Measurements from ENCODE around the gene PCBD2. TPM values are rescaled to one million over a fixed set of nuclear protein-coding genes. Genes with fewer than 3 reads are reported as not detected.

PCBD2 gene
- total RNA-seq, 2 experiments from 2014 or later, result 11.3 to 14.4 TPM

DNA sequence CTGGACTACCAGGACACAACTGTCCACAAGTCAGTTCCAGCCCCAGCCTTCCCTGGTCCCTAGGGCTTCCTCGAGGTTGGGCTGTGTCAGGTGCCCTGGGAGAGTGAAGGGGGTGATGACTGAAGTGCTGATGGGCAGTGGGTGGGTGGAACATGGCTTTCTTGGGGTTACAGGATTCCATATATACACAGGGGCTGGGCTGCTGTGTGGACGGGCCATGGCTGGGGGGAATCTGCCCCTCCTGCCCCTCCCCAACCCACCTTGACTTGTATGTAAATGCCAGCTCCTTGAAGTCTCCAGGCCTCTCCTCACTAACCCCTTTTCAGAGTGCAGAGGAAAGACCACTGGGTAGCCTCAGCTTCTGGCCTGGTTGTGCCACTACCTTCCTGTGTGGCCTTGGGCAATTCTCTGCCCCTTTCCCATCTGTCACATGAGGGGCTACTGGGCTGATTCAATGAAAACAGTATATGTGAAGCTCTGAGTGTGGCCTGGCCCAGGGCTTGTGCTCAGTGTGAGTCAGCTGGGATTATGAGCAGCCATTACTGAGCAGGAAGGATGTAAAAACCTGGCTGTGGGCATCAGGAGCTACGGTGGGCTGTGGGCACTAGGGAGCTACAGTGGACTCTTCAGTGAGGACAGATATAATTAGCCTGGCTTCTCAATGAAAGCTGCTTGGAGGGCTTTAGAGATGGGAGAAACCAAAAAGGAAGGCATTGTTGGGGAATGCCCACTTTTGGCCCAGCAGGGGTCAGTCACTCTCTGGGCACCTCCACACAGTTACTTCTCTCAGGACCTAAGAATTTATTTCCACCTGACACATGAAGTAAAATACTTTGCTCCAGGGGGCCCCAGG is 105.8 kb downstream of the PCBD2 start:
- no peak for DNase-seq
- Mint-ChIP-seq H3K4me3 (no peak overlapping the region), H3K27ac (no peak overlapping the region), H3K27me3 (ENCODE audit: low read depth) (no peaks in the 10 kb centered on the region), H3K4me1 (ENCODE audit: low read depth) (no peaks in the 10 kb centered on the region), H3K36me3 (ENCODE audit: low read depth) (no peaks in the 10 kb centered on the region), H3K9me3 (ENCODE audit: insufficient read depth) (no peaks in the 10 kb centered on the region)
- POLR2A ChIA-PET, result no interaction called here
- CTCF ChIA-PET, result no interaction called here
- no peak for ATAC-seq

DNA sequence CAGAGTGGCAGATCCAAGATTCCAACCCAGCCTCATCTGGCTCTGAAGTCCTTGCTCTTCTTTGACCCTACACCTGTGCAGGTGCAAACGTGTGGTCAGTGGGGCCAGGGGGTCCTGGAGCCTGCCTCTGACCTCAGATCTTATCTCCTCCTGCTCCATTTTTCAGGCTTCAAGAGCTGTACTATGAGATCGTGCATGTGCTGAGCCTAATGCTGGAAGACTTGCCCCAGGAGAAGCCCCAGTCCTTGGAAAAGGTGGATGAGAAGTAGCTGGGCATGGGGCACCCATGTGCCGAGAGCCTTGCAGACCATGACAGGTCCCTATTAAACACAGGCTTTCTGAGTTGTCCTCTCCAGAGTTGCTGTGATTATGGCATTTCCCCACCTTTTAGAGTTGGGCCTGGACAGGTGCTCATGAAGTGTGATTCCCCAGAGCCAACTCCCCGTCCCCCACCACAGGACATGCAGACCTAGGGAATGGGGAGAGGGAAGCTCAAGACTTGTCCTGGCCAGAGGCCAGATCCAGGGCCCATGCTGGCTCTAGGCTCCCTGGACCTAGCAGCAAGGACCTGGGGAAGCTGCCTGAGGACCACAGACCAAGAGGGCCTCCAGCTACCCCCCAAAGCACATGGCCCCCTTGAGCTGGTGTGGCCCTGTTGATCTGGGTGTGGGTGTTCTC is 106.6 kb downstream of the PCBD2 start:
- H3K36me3 Mint-ChIP-seq (ENCODE audit: low read depth), result no peaks in the 10 kb centered on the region
- H3K27ac Mint-ChIP-seq, result no peak overlapping the region
- ATAC-seq (no peak), DNase-seq (no peak)
- no peaks in the 10 kb centered on the region for H3K27me3 Mint-ChIP-seq (ENCODE audit: low read depth)
- H3K4me1 Mint-ChIP-seq (ENCODE audit: low read depth), result no peaks in the 10 kb centered on the region
- POLR2A ChIA-PET, result no interaction called here
- CTCF ChIA-PET, result no interaction called here
- H3K4me3 Mint-ChIP-seq, result no peak overlapping the region
- no peaks in the 10 kb centered on the region for H3K9me3 Mint-ChIP-seq (ENCODE audit: insufficient read depth)

DNA sequence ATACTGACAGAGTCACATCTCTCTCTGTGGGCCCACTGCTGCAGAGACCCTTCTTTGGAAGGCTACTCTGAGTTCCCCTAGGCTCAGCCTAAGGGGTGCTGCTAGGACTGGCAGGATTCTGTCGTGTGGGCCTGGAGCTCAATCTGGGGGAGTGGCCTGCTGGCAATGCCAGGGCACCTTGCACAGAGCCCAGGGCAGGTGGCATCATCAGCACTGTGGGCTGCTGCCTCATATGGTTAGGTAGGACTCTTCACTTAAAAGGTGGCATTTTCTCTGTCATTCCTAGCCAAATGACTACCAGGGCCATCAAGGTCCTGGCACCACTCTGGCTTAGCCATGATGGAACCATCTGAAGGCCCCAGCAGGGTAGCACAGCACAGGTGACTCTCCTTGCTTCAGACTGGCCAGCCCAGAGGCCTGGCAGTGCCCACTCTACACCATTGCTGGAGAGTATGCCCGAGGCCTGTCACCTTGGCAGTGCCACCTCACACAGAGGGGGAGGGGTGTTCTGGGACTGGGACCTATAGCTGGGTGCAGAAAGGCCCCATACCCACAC is 107.2 kb downstream of the PCBD2 start:
- H3K4me3 Mint-ChIP-seq, result no peak overlapping the region
- ChIA-PET CTCF (no interaction called here), POLR2A (no interaction called here)

More for the DNA sequence above, 107.2 kb downstream of the PCBD2 start:
- H3K27me3 Mint-ChIP-seq (ENCODE audit: low read depth), result no peaks in the 10 kb centered on the region
- H3K27ac Mint-ChIP-seq, result no peak overlapping the region
- no peaks in the 10 kb centered on the region for H3K36me3 Mint-ChIP-seq (ENCODE audit: low read depth)
- H3K9me3 Mint-ChIP-seq (ENCODE audit: insufficient read depth), result no peaks in the 10 kb centered on the region
- no peaks in the 10 kb centered on the region for H3K4me1 Mint-ChIP-seq (ENCODE audit: low read depth)
- DNase-seq (no peak), ATAC-seq (no peak)

Small RNA genes within 50 kb of the gene (microRNA-seq; reads per million reads assigned to microRNA genes)
- gene MIR4461, result not detected

Other genes with a start within 250 kb of the PCBD2 start
- gene CAMLG, start 166.6 kb upstream of the PCBD2 start, total RNA-seq, result 10 to 100 TPM; 23.1 TPM
- gene DDX46, start 146.4 kb upstream of the PCBD2 start, total RNA-seq, result 10 to 100 TPM; 69.6 to 72.8 TPM
- gene C5orf24, start 59.2 kb upstream of the PCBD2 start, total RNA-seq, result 10 to 100 TPM; 25.8 to 30.5 TPM
- gene TXNDC15, start 30.8 kb upstream of the PCBD2 start, total RNA-seq, result 10 to 100 TPM; 42.6 to 46.7 TPM
- gene CATSPER3, start 62.8 kb downstream of the PCBD2 start, total RNA-seq, result under 1 TPM; 0.68 to 0.89 TPM
- gene PITX1, start 129.1 kb downstream of the PCBD2 start, total RNA-seq, result not detected

Data from activated CD8-positive, alpha-beta T cell treated with anti-CD3 and anti-CD28 coated beads, Interleukin-2, amount 10 ng/mL, durations not matched to agents 7 days and 5 days (primary cell).